H1 (cell line): ENCODE data around the gene KCTD21. TPM values are rescaled to one million over a fixed set of nuclear protein-coding genes. Genes with fewer than 3 reads are reported as not detected.

Source experiments
- CTCF ChIA-PET: fragments of 300-600 bp; sonication (Branson Sonifier 250); formaldehyde crosslinking; loops from one replicate; lab custom pipeline; 2021; ENCODE audit not compliant: partially characterized antibody; lab: Charles Lee
- POLR2A ChIA-PET: fragments of 300-600 bp; sonication (Branson Sonifier 250); formaldehyde crosslinking; loops from one replicate; lab custom pipeline; 2021; ENCODE audit warnings: inconsistent platforms; ENCODE audit not compliant: partially characterized antibody; lab: Charles Lee
- DNase-seq, 2 experiments: peaks; one replicate each; pipeline versions ENCODE4 v3.0.0 to v3.0.0-alpha.2; 2010 to 2022; ENCODE audit warnings: low spot score in 2 of 2, low read depth in 1 of 2, mixed read lengths in 1 of 2
- FAIRE-seq: peaks from 2 replicates; lab custom pipeline; 2011; peaks lifted over from hg19 to GRCh38; lab: Jason Lieb, UNC
- H2AFZ ChIP-seq: 2 replicates; pipeline ENCODE4 v1.8.1; 2012; ENCODE audit warnings: low read length, inconsistent platforms
- H2AK5ac ChIP-seq: 2 replicates; pipeline ENCODE4 v1.6.1; 2013; ENCODE audit warnings: low read depth, low read length
- H2BK120ac ChIP-seq: replicated peaks from 2 replicates; pipeline ENCODE3; 2013; ENCODE audit warnings: low read depth, low read length, inconsistent platforms
- H2BK12ac ChIP-seq: 2 replicates; pipeline ENCODE4 v1.6.1; 2013; ENCODE audit warnings: low read depth, low read length
- H2BK15ac ChIP-seq: 2 replicates; pipeline ENCODE4 v1.6.1; 2013; ENCODE audit warnings: low read length
- H2BK20ac ChIP-seq: 2 replicates; pipeline ENCODE4 v1.6.1; 2013; ENCODE audit warnings: low read length
- H2BK5ac ChIP-seq: 2 replicates; pipeline ENCODE4 v1.6.1; 2013; ENCODE audit warnings: low read depth, low read length
- H3K14ac ChIP-seq: 2 replicates; pipeline ENCODE4 v1.6.1; 2013; ENCODE audit warnings: inconsistent platforms; ENCODE audit not compliant: insufficient read length
- H3K18ac ChIP-seq: 2 replicates; pipeline ENCODE4 v1.6.1; 2013; ENCODE audit warnings: low read length; ENCODE audit errors: extremely low read depth
- H3K23ac ChIP-seq: 2 replicates; pipeline ENCODE4 v1.6.1; 2013; ENCODE audit warnings: inconsistent platforms; ENCODE audit not compliant: insufficient read length
- H3K23me2 ChIP-seq: 2 replicates; pipeline ENCODE4 v1.6.1; 2013; ENCODE audit warnings: low read depth, low read length
- H3K27ac ChIP-seq: 2 replicates; pipeline ENCODE4 v1.6.1; 2011; ENCODE audit warnings: low read depth, low read length, inconsistent platforms
- H3K27me3 ChIP-seq, 4 experiments: replicated peaks in 1 of 4; 1 replicate in 1 of 4; 2 replicates in 3 of 4; pipeline versions ENCODE4 v1.6.1 to v1.8.1; 2011 to 2013; ENCODE audit warnings: low read length in 3 of 4, mild to moderate bottlenecking in 3 of 4, inconsistent platforms in 2 of 4, mixed read lengths in 2 of 4, moderate library complexity in 1 of 4; ENCODE audit not compliant: control insufficient read depth in 3 of 4, insufficient read depth in 3 of 4; ENCODE audit errors: extremely low read depth in 1 of 4
- H3K36me3 ChIP-seq, 4 experiments: 2 replicates each; pipeline versions ENCODE4 v1.6.1 to v1.8.1; 2011 to 2013; ENCODE audit warnings: mild to moderate bottlenecking in 4 of 4, low read length in 3 of 4, moderate library complexity in 2 of 4, control low read depth in 1 of 4, inconsistent platforms in 1 of 4; ENCODE audit not compliant: insufficient read depth in 4 of 4, control insufficient read depth in 2 of 4
- H3K4ac ChIP-seq: replicated peaks from 2 replicates; pipeline ENCODE3; 2013; ENCODE audit warnings: low read length, low read depth, mixed read lengths, inconsistent platforms; ENCODE audit not compliant: insufficient read length
- H3K4me1 ChIP-seq, 4 experiments: replicated peaks in 1 of 4; 1 replicate in 1 of 4; 2 replicates in 3 of 4; pipeline versions ENCODE4 v1.6.1 to v1.8.1; 2011 to 2013; ENCODE audit warnings: low read length in 3 of 4, inconsistent platforms in 2 of 4, mixed read lengths in 1 of 4; ENCODE audit not compliant: insufficient read depth in 4 of 4, control insufficient read depth in 3 of 4
- H3K4me2 ChIP-seq, 2 experiments: 2 replicates each; pipeline versions ENCODE4 v1.6.1 to v1.8.1; 2011 to 2013; ENCODE audit warnings: low read depth in 2 of 2, low read length in 2 of 2, control low read depth in 1 of 2, inconsistent platforms in 1 of 2, mild to moderate bottlenecking in 1 of 2; ENCODE audit not compliant: insufficient read depth in 1 of 2
- H3K4me3 ChIP-seq, 4 experiments: fragments of 200-600, 300-600 bp in 1 of 4; sonication (generic), shearing (Covaris generic), sonication (Bioruptor Twin) in 1 of 4; 2 replicates each; pipeline versions ENCODE4 v1.5.1 to v1.8.1; 2011 to 2016; ENCODE audit warnings: low read length in 4 of 4, low read depth in 3 of 4, control low read depth in 2 of 4, inconsistent platforms in 2 of 4, mild to moderate bottlenecking in 2 of 4, mixed read lengths in 1 of 4, moderate library complexity in 1 of 4; ENCODE audit not compliant: insufficient read depth in 2 of 4; ENCODE audit errors: extremely low read depth in 1 of 4
- H3K56ac ChIP-seq: replicated peaks from 2 replicates; pipeline ENCODE3; 2013; ENCODE audit warnings: low read depth, mild to moderate bottlenecking, mixed read lengths, low read length, inconsistent platforms; ENCODE audit not compliant: insufficient read length
- H3K79me1 ChIP-seq: 2 replicates; pipeline ENCODE4 v1.6.1; 2013; ENCODE audit warnings: low read depth, low read length, control low read depth
- H3K79me2 ChIP-seq, 2 experiments: 2 replicates each; pipeline versions ENCODE4 v1.6.1 to v1.8.1; 2012 to 2013; ENCODE audit warnings: low read length in 2 of 2, mild to moderate bottlenecking in 2 of 2, inconsistent platforms in 1 of 2; ENCODE audit not compliant: insufficient read depth in 2 of 2, control insufficient read depth in 1 of 2
- H3K9ac ChIP-seq, 4 experiments: replicated peaks in 1 of 4; 1 replicate in 1 of 4; 2 replicates in 3 of 4; pipeline versions ENCODE4 v1.6.1 to v1.8.1; 2011 to 2013; ENCODE audit warnings: low read depth in 3 of 4, low read length in 3 of 4, control low read depth in 2 of 4, mild to moderate bottlenecking in 2 of 4, moderate library complexity in 2 of 4, inconsistent platforms in 1 of 4; ENCODE audit errors: extremely low read depth in 1 of 4
- H3K9me3 ChIP-seq, 2 experiments: 2 replicates each; pipeline versions ENCODE4 v1.6.1 to v1.8.1; 2012 to 2013; ENCODE audit warnings: mild to moderate bottlenecking in 2 of 2, moderate library complexity in 2 of 2, control low read depth in 1 of 2, inconsistent platforms in 1 of 2, low read depth in 1 of 2, low read length in 1 of 2, mixed read lengths in 1 of 2; ENCODE audit not compliant: insufficient read depth in 2 of 2
- H4K20me1 ChIP-seq, 2 experiments: replicated peaks in 1 of 2; 2 replicates each; pipeline versions ENCODE3 to v1.8.1; 2011 to 2013; ENCODE audit warnings: inconsistent platforms in 2 of 2, low read length in 2 of 2, mild to moderate bottlenecking in 1 of 2; ENCODE audit not compliant: insufficient read depth in 2 of 2, control insufficient read depth in 1 of 2
- H4K5ac ChIP-seq: 2 replicates; pipeline ENCODE4 v1.6.1; 2013; ENCODE audit warnings: low read length, low read depth, mixed read lengths, inconsistent platforms; ENCODE audit not compliant: insufficient read length
- H4K8ac ChIP-seq: 2 replicates; pipeline ENCODE4 v1.8.0; 2013; ENCODE audit warnings: mild to moderate bottlenecking, moderate library complexity, low read length, inconsistent platforms; ENCODE audit not compliant: insufficient read depth; ENCODE audit errors: extremely low read depth
- H4K91ac ChIP-seq: replicated peaks from 2 replicates; pipeline ENCODE3; 2013; ENCODE audit warnings: low read length, mixed read lengths, inconsistent platforms; ENCODE audit not compliant: insufficient read length
- BACH1 ChIP-seq: IDR thresholded peaks from 2 replicates; pipeline ENCODE4 v1.6.1; 2012; ENCODE audit warnings: low read length, improper control_type of control experiment
- BRCA1 ChIP-seq: IDR thresholded peaks from 2 replicates; pipeline ENCODE4 v1.6.1; 2012; ENCODE audit warnings: low read depth, low read length, improper control_type of control experiment
- CBX8 ChIP-seq: fragments of 300-800, 300-1000 bp; sonication (generic); IDR thresholded peaks from 2 replicates; pipeline ENCODE4 v1.7.1; 2016; ENCODE audit warnings: low read depth, low read length, borderline replicate concordance
- CEBPB ChIP-seq: IDR thresholded peaks from 2 replicates; pipeline ENCODE4 v1.6.1; 2012; ENCODE audit warnings: low read depth, low read length
- EGR1 ChIP-seq: IDR thresholded peaks from 2 replicates; pipeline ENCODE4 v1.6.1; 2011; ENCODE audit warnings: low read depth, low read length, borderline replicate concordance
- JUN ChIP-seq: IDR thresholded peaks from 2 replicates; pipeline ENCODE4 v1.6.1; 2011; ENCODE audit warnings: low read depth, mild to moderate bottlenecking, improper control_type of control experiment, low read length
- POU5F1 ChIP-seq: IDR thresholded peaks from 2 replicates; pipeline ENCODE4 v1.6.1; 2011; ENCODE audit warnings: low read depth, mild to moderate bottlenecking, low read length, moderate library complexity
- RNF2 ChIP-seq: fragments of 200-900, 300-1000 bp; sonication (generic); IDR thresholded peaks from 2 replicates; pipeline ENCODE4 v1.7.1; 2016; ENCODE audit warnings: borderline replicate concordance, low read depth, mild to moderate bottlenecking, antibody characterized with exemption, low read length; ENCODE audit not compliant: poor library complexity, severe bottlenecking; ENCODE audit errors: missing control alignments
- SIRT6 ChIP-seq: IDR thresholded peaks from one replicate; pipeline ENCODE4 v1.7.1; 2012; ENCODE audit warnings: low read length, inconsistent platforms
- SIX5 ChIP-seq: IDR thresholded peaks from 2 replicates; pipeline ENCODE4 v1.6.1; 2011; ENCODE audit warnings: mild to moderate bottlenecking, low read depth, low read length
- SP2 ChIP-seq: IDR thresholded peaks from 2 replicates; pipeline ENCODE4 v1.6.1; 2012; ENCODE audit warnings: mild to moderate bottlenecking, low read length, inconsistent platforms
- SP4 ChIP-seq: IDR thresholded peaks from 2 replicates; pipeline ENCODE4 v1.6.1; 2012; ENCODE audit warnings: low read length, inconsistent platforms
- TAF7 ChIP-seq: optimal IDR thresholded peaks from 2 replicates; pipeline ENCODE3; 2011; ENCODE audit warnings: low read depth, mild to moderate bottlenecking, inconsistent platforms, low read length, moderate library complexity, borderline replicate concordance
- WGBS, 2 experiments: shearing (Covaris generic) in 1 of 2; methylation state at CpG; one replicate each; pipeline versions ENCODE4 v1.1.6 to v1.1.7; 2013 to 2015; ENCODE audit warnings: low lambda C conversion rate in 2 of 2, mixed read lengths in 2 of 2, inconsistent platforms in 1 of 2, low coverage in 1 of 2, missing lambda C conversion rate in 1 of 2; ENCODE audit not compliant: insufficient replicate concordance in 2 of 2, insufficient coverage in 1 of 2, insufficient read length in 1 of 2; ENCODE audit errors: extremely low coverage in 1 of 2, missing lambda C conversion rate in 1 of 2; 5-methylcytosine and 5-hydroxymethylcytosine counted together
- polyA plus RNA-seq, 7 experiments: library from polyadenylated mRNA; depleted of rRNA in 3 of 7; stranded (reverse) in 5 of 7; unstranded in 2 of 7; fragments of >200 nt in 5 of 7; fragments of 200-250 nt in 2 of 7; gene quantifications; 1 replicate in 5 of 7; 2 replicates in 1 of 7; 4 replicates in 1 of 7; pipeline versions ENCODE4 v1.2.1 to v1.2.3, GENCODE V29; 2011 to 2013; ENCODE audit warnings: missing spikeins in 2 of 7, mixed read lengths in 2 of 7
- total RNA-seq: library from RNA; stranded (reverse); fragmentation: NEBNext Ultra II Directional; extraction: Animal tissue kit (Norgen Biotek cat#: 25700); gene quantifications from 2 replicates; pipeline ENCODE4 v1.2.1, GENCODE V29; 2021

KCTD21 gene
- total and polyA plus RNA-seq, 2 of the 8 experiments (the other 6 are each of a cell fraction or from before 2014, with no cell fraction given), result 3.2 to 4.1 TPM

DNA sequence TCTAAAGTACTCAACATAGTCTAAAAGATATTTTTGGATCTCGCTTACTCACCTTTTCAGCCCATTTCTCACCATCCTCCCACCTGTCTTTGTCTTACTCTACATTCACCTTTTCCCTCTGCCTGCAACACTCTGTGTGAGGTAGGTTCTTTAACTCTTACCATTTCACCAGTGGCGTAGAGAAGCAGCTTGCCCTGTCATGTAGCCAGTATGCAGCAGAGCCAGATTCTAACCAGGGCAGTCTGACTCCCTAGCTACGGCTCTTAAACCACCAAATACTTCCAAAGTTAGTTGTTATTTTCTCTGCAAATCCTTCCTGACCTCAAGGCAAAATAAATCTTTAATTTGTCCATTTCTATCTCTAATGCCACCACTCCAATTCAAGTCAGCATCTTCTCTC, 56.5 kb downstream of the KCTD21 start:
- WGBS, 2 experiments, result 62% methylated on average over 3 of the region's 3 CpGs; no CpG with 5 or more reads in 1 of the 2 experiments
- TF ChIP-seq BACH1 (no peak), EGR1 (no peak), CEBPB (no peak), CBX8 (no peak), SIX5 (no peak), SIRT6 (no peak), SP2 (no peak), TAF7 (no peak), POU5F1 (no peak), SP4 (no peak), RNF2 (no peak), JUN (no peak), BRCA1 (no peak)

More for the DNA sequence above, 56.5 kb downstream of the KCTD21 start:
- DNase-seq (no peak), FAIRE-seq (no peak)
- Histone ChIP-seq H3K56ac (no peak overlapping the region), H3K4me2 (no peak overlapping the region), H3K27me3 (no peaks in the 10 kb centered on the region), H4K8ac (no peak overlapping the region), H4K20me1 (no peaks in the 10 kb centered on the region), H3K27ac (no peak overlapping the region), H2AFZ (no peak overlapping the region), H2AK5ac (no peak overlapping the region), H2BK120ac (no peak overlapping the region), H3K4me1 (no peaks in the 10 kb centered on the region), H4K5ac (no peak overlapping the region), H4K91ac (no peak overlapping the region), H3K23me2 (no peaks in the 10 kb centered on the region), H3K4me3 (no peak overlapping the region), H2BK20ac (no peak overlapping the region), H3K36me3 (peaks cover 2 to 8% (median 8%) of the 10 kb centered on the region in 4 experiments; a peak in 5 of 8 replicates), H2BK15ac (no peak overlapping the region), H2BK12ac (no peak overlapping the region), H3K4ac (no peak overlapping the region), H2BK5ac (no peak overlapping the region), H3K79me1 (no peaks in the 10 kb centered on the region; the same call in 1 of the 2 replicates), H3K9ac (no peak overlapping the region), H3K9me3 (no peaks in the 10 kb centered on the region), H3K18ac (no peak overlapping the region), H3K23ac (no peak overlapping the region), H3K79me2 (no peaks in the 10 kb centered on the region; a peak in 1 of 4 replicates), H3K14ac (no peak overlapping the region)
- CTCF ChIA-PET, result no interaction called here
- POLR2A ChIA-PET, result interaction anchor here (1.2 to 4.1 kb wide), 7 partner anchors 8 to 30 kb away, joined by 3 to 32 read pairs (median 4); partner anchors contain the start of gene ALG8
